Endothelial cell of umbilical vein (primary cell): ENCODE data around the gene NPIPB12.
"Not testable (repeated sequence)": the region's sequence is repeated elsewhere in the genome, so short reads cannot be mapped to it uniquely, and the experiment has no call there.

Source experiments
- CTCF ChIP-seq, 2 donors: IDR thresholded peaks; 1 replicate in 1 of 2; 2 replicates in 1 of 2; pipeline ENCODE4 v1.5.1; 2011; ENCODE audit warnings: low read length in 2 of 2, mild to moderate bottlenecking in 2 of 2, moderate library complexity in 2 of 2, control low read depth in 1 of 2, inconsistent platforms in 1 of 2, low read depth in 1 of 2; ENCODE audit not compliant: insufficient read depth in 1 of 2; ENCODE audit errors: extremely low read depth in 1 of 2
- EZH2 ChIP-seq: IDR thresholded peaks from 2 replicates; pipeline ENCODE4 v1.6.1; 2012; ENCODE audit warnings: borderline replicate concordance, low read depth, mild to moderate bottlenecking, moderate library complexity, low read length, inconsistent platforms; ENCODE audit not compliant: severe bottlenecking
- MYC ChIP-seq: IDR thresholded peaks from one replicate; pipeline ENCODE4 v1.6.1; 2011; ENCODE audit warnings: mild to moderate bottlenecking, low read depth, low read length
- POLR2A ChIP-seq: IDR thresholded peaks from 2 replicates; pipeline ENCODE4 v1.6.1; 2012; ENCODE audit warnings: low read depth, mild to moderate bottlenecking, control low read depth, low read length
- POLR2AphosphoS5 ChIP-seq: IDR thresholded peaks from 2 replicates; pipeline ENCODE4 v1.6.1; 2012; ENCODE audit warnings: low read depth, mild to moderate bottlenecking, control low read depth, low read length, moderate library complexity; ENCODE audit not compliant: insufficient read depth
- TF ChIP-seq, protein P1 (sequence below): IDR thresholded peaks from 2 replicates; pipeline ENCODE4 v1.6.1; 2011; ENCODE audit not compliant: insufficient read depth, insufficient read length

DNA sequence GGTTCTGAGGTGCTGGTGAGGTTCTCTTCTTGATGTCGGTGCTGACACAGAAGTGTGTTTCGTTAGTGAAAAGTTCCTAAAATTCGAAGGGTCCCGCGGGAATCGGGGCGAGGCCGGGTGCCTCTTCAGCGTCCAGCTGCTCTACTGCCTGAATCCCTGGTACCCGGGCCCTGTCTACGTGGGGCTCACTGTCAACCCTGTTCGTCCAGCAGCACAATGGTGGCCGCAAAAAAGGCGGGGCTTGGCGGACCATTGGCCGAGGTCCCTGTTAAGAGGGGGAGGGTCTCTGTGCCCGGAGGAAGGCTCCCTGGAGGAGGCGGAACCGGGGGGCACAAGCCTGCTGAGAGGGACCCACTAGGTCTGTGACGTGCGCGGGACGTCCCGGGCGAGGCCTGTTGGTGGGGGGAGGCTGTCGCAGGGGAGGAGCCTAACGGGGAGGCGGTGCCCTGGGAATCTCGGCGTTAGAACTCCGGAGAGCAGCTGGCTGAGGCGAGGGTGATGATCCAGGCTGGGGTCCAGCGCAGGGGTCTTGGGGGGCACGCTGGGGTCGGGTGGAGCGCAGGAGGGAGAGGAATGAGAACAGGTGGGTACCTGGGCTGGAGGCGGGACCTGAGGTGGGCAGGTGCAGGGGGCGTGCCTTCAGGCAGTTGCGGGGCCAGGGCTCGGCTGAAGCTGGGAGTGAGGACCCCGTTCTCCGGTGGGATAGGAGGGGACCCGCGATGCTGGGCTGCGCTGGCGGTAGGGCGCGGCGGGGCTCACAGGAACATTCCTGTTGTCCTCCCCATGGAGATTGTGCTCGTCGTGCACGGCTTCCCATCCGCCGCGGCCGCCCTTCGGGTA lies 40.0 kb downstream of the NPIPB12 start:
- not testable (repeated sequence) for TF ChIP-seq POLR2A; CTCF (IDR thresholded peaks at IDR 0.05; ENCODE audit: extremely low read depth in 1 of 2, insufficient read depth in 1 of 2, low read depth in 1 of 2, low read length in 2 of 2); EZH2; POLR2AphosphoS5; MYC
- TF ChIP-seq, protein P1, sequence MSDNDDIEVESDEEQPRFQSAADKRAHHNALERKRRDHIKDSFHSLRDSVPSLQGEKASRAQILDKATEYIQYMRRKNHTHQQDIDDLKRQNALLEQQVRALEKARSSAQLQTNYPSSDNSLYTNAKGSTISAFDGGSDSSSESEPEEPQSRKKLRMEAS: not testable (repeated sequence)
